DOHH2 (cell line): ENCODE measurements around the gene OVOL1.
"Not testable (repeated sequence)": the region's sequence is repeated elsewhere in the genome, so short reads cannot be mapped to it uniquely, and the experiment has no call there.

Experiments used
- H3F3A ChIP-seq: fragments of 200-600 bp; sonication (generic), shearing (Covaris generic); 2 replicates; pipeline ENCODE4 v1.6.0; 2016; ENCODE audit warnings: antibody characterized with exemption, mild to moderate bottlenecking; ENCODE audit not compliant: control insufficient read depth, insufficient read depth
- H3K27ac ChIP-seq: fragments of 200-600 bp; sonication (generic); 2 replicates; pipeline ENCODE4 v1.5.1; 2014; ENCODE audit warnings: low read depth, mild to moderate bottlenecking, low read length, moderate library complexity
- H3K27me3 ChIP-seq: fragments of 200-600 bp; sonication (generic); 2 replicates; pipeline ENCODE4 v1.6.1; 2014; ENCODE audit warnings: mild to moderate bottlenecking, low read length, mixed read lengths; ENCODE audit not compliant: control insufficient read depth
- H3K36me3 ChIP-seq: fragments of 200-600 bp; sonication (generic); 2 replicates; pipeline ENCODE4 v1.6.1; 2014; ENCODE audit warnings: mild to moderate bottlenecking, low read length, moderate library complexity, mixed read lengths; ENCODE audit not compliant: control insufficient read depth
- H3K4me1 ChIP-seq: fragments of 200-600 bp; sonication (generic); 2 replicates; pipeline ENCODE4 v1.6.1; 2014; ENCODE audit warnings: mild to moderate bottlenecking, low read length, mixed read lengths; ENCODE audit not compliant: control insufficient read depth
- H3K4me2 ChIP-seq: fragments of 200-600 bp; sonication (generic); 2 replicates; pipeline ENCODE4 v1.6.0; 2014; ENCODE audit warnings: mild to moderate bottlenecking, low read length, moderate library complexity
- H3K4me3 ChIP-seq: fragments of 200-600 bp; sonication (generic); 2 replicates; pipeline ENCODE4 v1.5.1; 2014; ENCODE audit warnings: mild to moderate bottlenecking, low read length, mixed read lengths
- H3K79me2 ChIP-seq: fragments of 200-600 bp; sonication (generic); 2 replicates; pipeline ENCODE4 v1.6.1; 2014; ENCODE audit warnings: mild to moderate bottlenecking, low read length, mixed read lengths; ENCODE audit not compliant: control insufficient read depth
- H3K9me2 ChIP-seq: fragments of 200-600 bp; sonication (generic); replicated peaks from 2 replicates; pipeline ENCODE4 v1.6.1; 2014; ENCODE audit warnings: mild to moderate bottlenecking, low read length, mixed read lengths; ENCODE audit not compliant: control insufficient read depth
- H3K9me3 ChIP-seq: fragments of 200-600 bp; sonication (generic); 2 replicates; pipeline ENCODE4 v1.6.1; 2014; ENCODE audit warnings: antibody characterized with exemption, low read length, mixed read lengths; ENCODE audit not compliant: control insufficient read depth, insufficient read depth
- H4K20me1 ChIP-seq: fragments of 200-600 bp; sonication (generic); 2 replicates; pipeline ENCODE4 v1.6.0; 2014; ENCODE audit warnings: low read depth, mild to moderate bottlenecking, antibody characterized with exemption, low read length, moderate library complexity; ENCODE audit not compliant: control insufficient read depth, insufficient read depth
- EZH2phosphoT487 ChIP-seq: fragments of 200-600 bp; sonication (generic); IDR thresholded peaks from 2 replicates; pipeline ENCODE4 v1.6.1; 2017; ENCODE audit warnings: borderline replicate concordance, mild to moderate bottlenecking, antibody characterized with exemption, low read length, moderate library complexity, mixed read lengths
- TF ChIP-seq, protein P1 (sequence below): fragments of 200-600 bp; sonication (generic); IDR thresholded peaks from one replicate; pipeline ENCODE4 v1.5.1; 2014; ENCODE audit warnings: antibody characterized with exemption, mild to moderate bottlenecking, low read depth, low read length; ENCODE audit not compliant: poor library complexity, severe bottlenecking

OVOL1 gene

DNA sequence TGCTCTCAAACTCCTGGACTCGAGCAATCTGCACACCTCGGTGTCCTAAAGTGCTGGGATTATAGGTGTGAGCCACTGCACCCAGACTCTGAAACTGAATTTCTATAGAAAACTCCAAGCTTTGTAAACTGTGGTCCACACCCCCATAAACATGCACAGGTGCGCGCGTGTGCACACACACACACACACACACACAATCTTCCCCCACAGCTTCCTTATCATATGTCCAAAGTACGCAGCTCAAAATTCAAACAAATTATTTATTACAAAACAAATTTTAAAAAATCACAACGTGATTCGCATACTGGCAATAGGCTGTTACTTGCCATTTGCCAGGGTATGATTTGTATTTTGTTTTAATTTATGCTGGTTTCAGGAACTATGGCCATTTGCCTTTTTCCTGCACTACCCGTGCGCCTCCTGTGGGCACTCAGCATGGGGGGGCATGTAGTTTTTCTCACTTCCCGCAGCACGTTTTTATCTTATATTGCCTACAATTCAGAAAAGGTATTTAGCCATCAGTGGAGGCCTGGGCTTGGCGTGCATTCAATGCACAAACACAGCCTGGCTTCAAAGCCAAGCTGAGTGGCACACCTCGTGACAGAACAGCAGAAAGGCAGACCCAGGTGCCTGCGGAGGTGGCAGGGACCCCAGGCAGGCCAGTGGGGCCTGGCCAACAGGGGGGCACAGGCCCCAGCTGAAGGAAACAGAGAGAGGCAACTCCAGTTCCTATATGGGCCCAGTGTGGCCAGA lies 36.1 kb downstream of the OVOL1 start:
- no peak overlapping the region for H3K27ac ChIP-seq
- H4K20me1 ChIP-seq: no peaks in the 10 kb centered on the region
- no peak overlapping the region for H3K4me3 ChIP-seq
- no peak for TF ChIP-seq EZH2phosphoT487
- TF ChIP-seq, protein P1, sequence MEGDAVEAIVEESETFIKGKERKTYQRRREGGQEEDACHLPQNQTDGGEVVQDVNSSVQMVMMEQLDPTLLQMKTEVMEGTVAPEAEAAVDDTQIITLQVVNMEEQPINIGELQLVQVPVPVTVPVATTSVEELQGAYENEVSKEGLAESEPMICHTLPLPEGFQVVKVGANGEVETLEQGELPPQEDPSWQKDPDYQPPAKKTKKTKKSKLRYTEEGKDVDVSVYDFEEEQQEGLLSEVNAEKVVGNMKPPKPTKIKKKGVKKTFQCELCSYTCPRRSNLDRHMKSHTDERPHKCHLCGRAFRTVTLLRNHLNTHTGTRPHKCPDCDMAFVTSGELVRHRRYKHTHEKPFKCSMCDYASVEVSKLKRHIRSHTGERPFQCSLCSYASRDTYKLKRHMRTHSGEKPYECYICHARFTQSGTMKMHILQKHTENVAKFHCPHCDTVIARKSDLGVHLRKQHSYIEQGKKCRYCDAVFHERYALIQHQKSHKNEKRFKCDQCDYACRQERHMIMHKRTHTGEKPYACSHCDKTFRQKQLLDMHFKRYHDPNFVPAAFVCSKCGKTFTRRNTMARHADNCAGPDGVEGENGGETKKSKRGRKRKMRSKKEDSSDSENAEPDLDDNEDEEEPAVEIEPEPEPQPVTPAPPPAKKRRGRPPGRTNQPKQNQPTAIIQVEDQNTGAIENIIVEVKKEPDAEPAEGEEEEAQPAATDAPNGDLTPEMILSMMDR: no peak
- no peaks in the 10 kb centered on the region for H3K36me3 ChIP-seq
- H3K4me1 ChIP-seq: peaks cover 15% of the 10 kb centered on the region
- H3K9me2 ChIP-seq: no peaks in the 10 kb centered on the region
- no peaks in the 10 kb centered on the region for H3F3A ChIP-seq
- H3K27me3 ChIP-seq: no peaks in the 10 kb centered on the region
- H3K79me2 ChIP-seq: no peaks in the 10 kb centered on the region
- no peaks in the 10 kb centered on the region for H3K9me3 ChIP-seq
- no peak overlapping the region for H3K4me2 ChIP-seq

DNA sequence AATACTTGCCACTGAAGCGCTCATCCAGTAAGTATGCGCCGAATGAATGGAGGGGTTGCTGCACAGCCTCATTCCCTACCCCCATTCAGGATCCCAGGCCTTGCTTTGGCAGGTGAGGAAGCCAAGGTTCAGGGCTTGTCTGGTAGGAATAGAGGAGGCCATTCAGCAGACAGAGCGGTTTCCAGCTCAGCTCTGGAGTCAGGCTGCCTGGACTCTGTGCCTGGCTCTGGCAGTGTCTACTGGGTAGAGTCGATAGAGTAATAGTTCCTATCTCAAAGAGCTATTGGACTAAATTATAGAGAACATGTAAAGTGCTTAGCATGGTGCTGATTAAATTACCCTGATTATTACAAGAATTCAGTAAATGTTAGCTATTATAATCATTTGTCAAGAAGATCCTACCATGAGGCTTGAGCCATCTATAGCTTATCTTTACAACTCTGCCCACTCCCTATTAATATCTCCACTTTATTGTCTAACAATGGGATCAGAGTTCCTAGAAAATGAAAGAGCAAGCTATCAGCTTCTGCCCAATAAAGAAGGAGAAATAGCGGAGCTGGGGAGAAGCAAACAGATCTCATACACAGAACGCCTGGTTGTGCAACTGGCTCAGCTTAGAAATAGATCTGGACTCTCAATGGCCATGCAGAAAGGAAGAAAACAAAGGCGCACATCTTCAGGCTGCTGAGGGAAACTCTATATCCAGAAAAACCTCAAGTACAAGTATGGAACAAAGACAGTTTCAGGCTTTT lies 40.3 kb downstream of the OVOL1 start:
- no peaks in the 10 kb centered on the region for H3K36me3 ChIP-seq
- H3K27ac ChIP-seq: no peak overlapping the region
- H3K4me3 ChIP-seq: no peak overlapping the region
- no peak overlapping the region for H3K4me2 ChIP-seq
- H3F3A ChIP-seq: peaks cover 9% of the 10 kb centered on the region
- no peaks in the 10 kb centered on the region for H3K9me3 ChIP-seq
- H3K79me2 ChIP-seq: no peaks in the 10 kb centered on the region
- no peak for TF ChIP-seq EZH2phosphoT487
- H4K20me1 ChIP-seq: no peaks in the 10 kb centered on the region
- no peaks in the 10 kb centered on the region for H3K9me2 ChIP-seq
- peaks cover 12% of the 10 kb centered on the region; the same call in 1 of the 2 replicates for H3K27me3 ChIP-seq
- H3K4me1 ChIP-seq: 0 out of 2 replicates have a peak, but pooled peaks cover 2% of the 10 kb centered on the region

DNA sequence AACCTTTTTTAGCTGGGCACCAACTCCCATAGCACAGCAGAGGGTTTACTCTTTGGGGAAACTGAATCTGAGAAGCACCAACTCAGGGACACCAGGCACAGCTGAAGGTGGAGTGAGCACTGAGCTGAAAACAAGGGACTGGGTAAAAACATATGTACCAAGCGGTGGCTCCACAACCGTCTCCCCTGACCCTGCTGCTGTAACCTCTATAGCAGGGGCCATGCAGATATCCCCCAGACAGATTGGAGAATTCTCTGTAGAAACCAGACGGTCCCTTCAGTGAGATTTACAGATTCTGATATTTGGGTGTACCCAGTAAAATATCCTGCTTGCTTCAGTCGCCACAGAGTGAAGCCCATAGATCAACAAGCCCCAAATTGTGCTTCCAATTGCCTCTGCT lies 42.6 kb downstream of the OVOL1 start:
- Histone ChIP-seq H3K4me1 (peaks cover 10% of the 10 kb centered on the region), H3K27me3 (peaks cover 15% of the 10 kb centered on the region; the same call in 1 of the 2 replicates), H3K9me3 (no peaks in the 10 kb centered on the region), H4K20me1 (no peaks in the 10 kb centered on the region), H3K4me3 (no peak overlapping the region), H3F3A (peaks cover 9% of the 10 kb centered on the region), H3K4me2 (no peak overlapping the region), H3K9me2 (no peaks in the 10 kb centered on the region), H3K27ac (no peak overlapping the region), H3K36me3 (no peaks in the 10 kb centered on the region), H3K79me2 (no peaks in the 10 kb centered on the region)
- TF ChIP-seq, protein P1: no peak
- TF ChIP-seq EZH2phosphoT487: no peak

DNA sequence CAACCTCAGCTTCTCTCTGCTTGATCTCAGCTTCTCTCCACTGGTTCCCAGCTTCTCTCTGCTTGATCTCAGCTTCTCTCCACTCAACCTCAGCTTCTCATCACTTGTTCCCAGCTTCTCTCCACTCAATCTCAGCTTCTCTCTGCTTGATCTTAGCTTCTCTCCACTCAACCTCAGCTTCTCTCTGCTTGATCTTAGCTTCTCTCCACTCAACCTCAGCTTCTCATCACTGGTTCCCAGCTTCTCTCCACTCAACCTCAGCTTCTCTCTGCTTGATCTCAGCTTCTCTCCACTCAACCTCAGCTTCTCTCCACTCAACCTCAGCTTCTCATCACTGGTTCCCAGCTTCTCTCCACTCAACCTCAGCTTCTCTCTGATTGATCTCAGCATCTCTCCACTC lies 45.4 kb downstream of the OVOL1 start:
- H3K79me2 ChIP-seq, H3K9me2 ChIP-seq, H3K27ac ChIP-seq, H3K4me2 ChIP-seq, H3K4me3 ChIP-seq, H3K36me3 ChIP-seq, H4K20me1 ChIP-seq, H3K9me3 ChIP-seq, H3F3A ChIP-seq: not testable (repeated sequence)
- H3K4me1 ChIP-seq: peaks cover 16% of the 10 kb centered on the region
- peaks cover 15% of the 10 kb centered on the region; the same call in 1 of the 2 replicates for H3K27me3 ChIP-seq
